Left colon (tissue), 2 donors: Measurements from ENCODE around the gene CARD18. TPM values are rescaled to one million over a fixed set of nuclear protein-coding genes. Genes with fewer than 3 reads are reported as not detected.
"Not testable (repeated sequence)": the region's sequence is repeated elsewhere in the genome, so short reads cannot be mapped to it uniquely, and the experiment has no call there.

Experiments used
- ATAC-seq: fragments of 200-7000 bp; cut with Tn5 transposase; one replicate; pipeline ENCODE4 v1.9.1; 2020; ENCODE audit warnings: mild to moderate bottlenecking, moderate library complexity
- DNase-seq, 2 donors: peaks; one replicate each; pipeline ENCODE4 v3.0.0-alpha.2; 2020
- intact Hi-C, 2 donors: fragments of 100-400 bp; cut with DNase I in 1 of 2; cut with micrococcal nuclease in 1 of 2; formaldehyde crosslinking; loops; one replicate each; pipeline versions ENCODE4 v1.11.2 to v1.14.0; 2022; cut with DNase I, micrococcal nuclease
- total RNA-seq, 2 donors: library from RNA; stranded (reverse); fragmentation: NEBNext Ultra II Directional; extraction: Animal tissue kit (Norgen Biotek cat#: 25700); gene quantifications; one replicate each; pipeline ENCODE4 v1.2.1, GENCODE V29; 2021
- donor health status: DM: no; HTN: no; CAD: no.
- donor health status: DM: yes; HTN: yes; CAD: no.

The CARD18 gene
- total RNA-seq, 2 donors from 2014 or later: not detected

GRCh38 chr11:105099594-105099993 is 40.0 kb downstream of the CARD18 start:
- intact Hi-C loops, ATAC-seq, DNase-seq: not testable (repeated sequence)

GRCh38 chr11:105092256-105093239 is 47.0 kb downstream of the CARD18 start:
- intact Hi-C loops: no loop called here
- ATAC-seq (no peak), DNase-seq (no peak)

Other genes starting within 250 kb of the CARD18 start
- under 1 TPM in 1 of 2 donors, not detected in 1; 0.34 TPM for gene CASP12, start 241.3 kb downstream of the CARD18 start, total RNA-seq
- gene CASP4, start 171.2 kb downstream of the CARD18 start, total RNA-seq: 10 to 100 TPM; 21.2 to 26.8 TPM
- 100 to 1,000 TPM in 1 of 2 donors, 10 to 100 TPM in 1; 31.1 to 107 TPM for gene CASP5, start 116.6 kb downstream of the CARD18 start, total RNA-seq
- gene CASP1, start 104.6 kb downstream of the CARD18 start, total RNA-seq: 100 to 1,000 TPM in 1 of 2 donors, 10 to 100 TPM in 1; 41.8 to 135 TPM
- gene CARD16, start 94.4 kb downstream of the CARD18 start, total RNA-seq: 10 to 100 TPM; 34.3 to 47.1 TPM